GM10248 (cell line): ENCODE data around the gene USP47.

ENCODE experiments used
- CTCF ChIA-PET: fragments of 300-600 bp; sonication (Branson Sonifier 250); formaldehyde crosslinking; extraction: SDS; loops from one replicate; lab custom pipeline; 2021; ENCODE audit warnings: antibody characterized with exemption; lab: Yijun Ruan, JAX
- POLR2A ChIA-PET: fragments of 350-650 bp; sonication (Branson Sonifier 250); formaldehyde crosslinking; extraction: SDS; loops from one replicate; lab custom pipeline; 2020; ENCODE audit warnings: antibody characterized with exemption; lab: Yijun Ruan, JAX
- DNase-seq: peaks from one replicate; pipeline ENCODE4 v3.0.0; 2012; ENCODE audit errors: extremely low spot score
- CTCF ChIP-seq: IDR thresholded peaks from 2 replicates; pipeline ENCODE4 v1.5.1; 2012; ENCODE audit warnings: mild to moderate bottlenecking, low read depth; ENCODE audit errors: extremely low read depth, missing control alignments, control extremely low read depth

Gene USP47

GRCh38 chr11:11807811-11808782 is 33.7 kb upstream of the USP47 start:
- CTCF ChIA-PET = interaction anchor here (1.0 to 3.6 kb wide), 7 partner anchors 9 to 779 kb away, joined by 3 to 20 read pairs (median 6); no protein-coding TSS in a partner anchor
- no peak for DNase-seq

GRCh38 chr11:11808992-11809615 is 32.7 kb upstream of the USP47 start:
- POLR2A ChIA-PET = no interaction called here
- CTCF ChIA-PET = interaction anchor here (1.3 to 3.6 kb wide), 4 partner anchors 10 to 235 kb away, joined by 3 to 20 read pairs (median 8); no protein-coding TSS in a partner anchor
- TF ChIP-seq CTCF = no peak
- no peak for DNase-seq

More at GRCh38 chr11:11807811-11808782, 33.7 kb upstream of the USP47 start:
- no peak for TF ChIP-seq CTCF
- POLR2A ChIA-PET = no interaction called here

GRCh38 chr11:11810764-11811726 is 30.7 kb upstream of the USP47 start:
- CTCF ChIA-PET = interaction anchor here (1.3 kb wide), 1 partner anchor 23 kb away, joined by 3 read pairs; no protein-coding TSS in a partner anchor
- no peak for DNase-seq
- no peak for TF ChIP-seq CTCF
- POLR2A ChIA-PET = no interaction called here

- DNase-seq = no peak
- CTCF ChIA-PET = interaction anchor here (0.7 to 2.7 kb wide), 3 partner anchors 12 to 28 kb away, joined by 4 to 17 read pairs (median 5); partner anchors contain the start of gene USP47
- POLR2A ChIA-PET = no interaction called here
- no peak for TF ChIP-seq CTCF
These were observed 28.3 kb upstream of the USP47 start for GRCh38 chr11:11813288-11813962.

- TF ChIP-seq CTCF = no peak
- CTCF ChIA-PET = interaction anchor here (1.5 to 2.7 kb wide), 2 partner anchors 14 to 26 kb away, joined by 5 to 17 read pairs; partner anchors contain the start of gene USP47
- DNase-seq = no peak
- POLR2A ChIA-PET = no interaction called here
These were observed 26.9 kb upstream of the USP47 start for GRCh38 chr11:11814614-11815452.
